GM12878 (cell line): ENCODE measurements around the gene CHD5. TPM values are rescaled to one million over a fixed set of nuclear protein-coding genes. Genes with fewer than 3 reads are reported as not detected.

Experiments
- BHLHE40 ChIP-seq, 2 experiments: fragments of 450-650 bp in 1 of 2; IDR thresholded peaks; 2 replicates each; pipeline ENCODE4 v1.6.1; 2011 to 2017; ENCODE audit warnings: low read depth in 2 of 2, borderline replicate concordance in 1 of 2, improper control_type of control experiment in 1 of 2, low read length in 1 of 2, mild to moderate bottlenecking in 1 of 2
- CBX5 ChIP-seq: sonication (generic); IDR thresholded peaks from 2 replicates; pipeline ENCODE4 v1.6.1; 2016; ENCODE audit warnings: low read depth, moderate library complexity, mild to moderate bottlenecking, inconsistent platforms
- EGR1 ChIP-seq, 2 experiments: IDR thresholded peaks; 1 replicate in 1 of 2; 2 replicates in 1 of 2; pipeline ENCODE4 v1.6.1; 2011 to 2012; ENCODE audit warnings: low read depth in 2 of 2, low read length in 2 of 2, borderline replicate concordance in 1 of 2, mild to moderate bottlenecking in 1 of 2, moderate library complexity in 1 of 2
- IKZF1 ChIP-seq: fragments of 450-650 bp; conservative IDR thresholded peaks from 2 replicates; pipeline ENCODE4 v1.6.1; 2017; ENCODE audit warnings: antibody characterized with exemption, mild to moderate bottlenecking
- NFYA ChIP-seq: IDR thresholded peaks from 2 replicates; pipeline ENCODE4 v1.6.1; 2011; ENCODE audit warnings: low read depth, mild to moderate bottlenecking, low read length, improper control_type of control experiment, borderline replicate concordance
- RCOR1 ChIP-seq: conservative IDR thresholded peaks from 2 replicates; pipeline ENCODE4 v1.6.1; 2012; ENCODE audit warnings: low read depth, low read length, improper control_type of control experiment
- SREBF1 ChIP-seq: IDR thresholded peaks from 2 replicates; pipeline ENCODE4 v1.6.1; 2012; ENCODE audit warnings: mild to moderate bottlenecking, low read length
- SREBF2 ChIP-seq: IDR thresholded peaks from 2 replicates; pipeline ENCODE4 v1.6.1; 2012; ENCODE audit warnings: mild to moderate bottlenecking, low read length
- polyA plus RNA-seq, 11 experiments: library from polyadenylated mRNA; depleted of rRNA in 4 of 11; unstranded in 6 of 11; stranded (reverse) in 5 of 11; fragments of >200 nt; fragmentation: Nextera tagmentation in 4 of 11; fragmentation: Illumina TruSeq in 1 of 11; extraction: Ambion mirVana in 4 of 11; extraction: Trizol in 1 of 11; gene quantifications; 1 replicate in 1 of 11; 2 replicates in 10 of 11; pipeline versions ENCODE4 v1.2.1 to v1.2.3, GENCODE V29; 2011 to 2016; ENCODE audit warnings: inconsistent platforms in 2 of 11, missing spikeins in 2 of 11, low read depth in 1 of 11
- total RNA-seq, 4 experiments: library from RNA; depleted of rRNA in 3 of 4; stranded (reverse); fragments of >200 nt in 3 of 4; fragmentation: Illumina TruSeq in 1 of 4; extraction: Trizol in 1 of 4; gene quantifications; 2 replicates each; pipeline versions ENCODE4 v1.2.1 to v1.2.3, GENCODE V29; 2013 to 2021
- TF ChIP-seq, protein P1 (sequence below): fragments of 450-650 bp; IDR thresholded peaks from 2 replicates; pipeline ENCODE4 v1.6.1; 2016; ENCODE audit warnings: mild to moderate bottlenecking
- TF ChIP-seq, protein P2 (sequence below): fragments of 150-350 bp; IDR thresholded peaks from 2 replicates; pipeline ENCODE4 v1.6.1; 2014; ENCODE audit warnings: mild to moderate bottlenecking, low read depth, low read length
- TF ChIP-seq, protein P3 (sequence below): fragments of 450-650 bp; IDR thresholded peaks from 2 replicates; pipeline ENCODE4 v1.6.1; 2018; ENCODE audit warnings: borderline replicate concordance, mild to moderate bottlenecking; ENCODE audit not compliant: partially characterized antibody

The CHD5 gene
- total and polyA plus RNA-seq, 10 of the 15 experiments (the other 5 are each of a cell fraction or from before 2014, with no cell fraction given) = 0.03 to 0.49 (median 0.13) TPM; not detected in 3

DNA sequence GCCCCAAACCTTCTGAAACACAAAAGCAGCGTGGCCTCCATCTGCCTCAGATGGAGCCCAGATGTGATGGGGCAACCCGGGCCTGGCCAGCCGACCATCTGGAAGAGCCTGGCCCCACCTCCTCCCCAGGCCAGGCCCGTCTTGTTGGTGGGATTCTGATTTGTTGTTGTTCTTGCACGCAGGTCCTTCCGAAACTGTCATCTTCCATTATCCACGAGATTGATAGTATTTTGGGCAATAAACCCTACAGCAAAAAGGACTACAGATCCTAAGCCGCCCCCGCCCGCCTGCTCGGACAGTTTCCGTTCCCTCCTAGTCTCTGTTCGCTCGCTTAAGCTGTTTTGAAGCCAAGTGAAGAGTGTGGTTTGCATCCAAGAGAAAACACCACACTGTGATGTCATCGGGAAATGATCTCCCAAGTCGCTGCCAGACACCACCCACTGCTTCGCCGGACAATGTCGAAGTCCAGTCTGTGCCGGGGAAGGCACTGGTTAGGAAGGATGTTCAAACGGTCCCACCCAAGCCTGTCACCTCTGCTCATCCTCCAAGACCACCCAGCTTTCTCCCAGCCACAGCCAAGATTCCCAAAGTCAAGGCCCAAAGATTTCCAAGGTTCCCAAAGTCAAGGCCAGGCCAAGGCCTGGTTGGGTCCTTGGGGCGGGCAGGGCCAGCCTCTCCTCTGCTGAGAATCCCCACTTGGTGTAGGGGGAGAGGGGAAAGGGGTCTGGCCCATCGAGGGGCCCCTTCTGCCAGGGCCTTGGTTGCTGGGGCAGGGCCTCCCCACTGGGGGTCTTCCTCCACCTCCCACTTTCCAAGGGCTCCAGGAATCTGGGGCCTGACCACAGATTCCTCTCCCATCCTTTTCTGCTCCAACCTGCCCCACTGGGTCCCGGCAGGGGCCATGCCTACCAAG lies 81.6 kb downstream of the CHD5 start (continued):
- TF ChIP-seq NFYA = no peak
- TF ChIP-seq, protein P1, sequence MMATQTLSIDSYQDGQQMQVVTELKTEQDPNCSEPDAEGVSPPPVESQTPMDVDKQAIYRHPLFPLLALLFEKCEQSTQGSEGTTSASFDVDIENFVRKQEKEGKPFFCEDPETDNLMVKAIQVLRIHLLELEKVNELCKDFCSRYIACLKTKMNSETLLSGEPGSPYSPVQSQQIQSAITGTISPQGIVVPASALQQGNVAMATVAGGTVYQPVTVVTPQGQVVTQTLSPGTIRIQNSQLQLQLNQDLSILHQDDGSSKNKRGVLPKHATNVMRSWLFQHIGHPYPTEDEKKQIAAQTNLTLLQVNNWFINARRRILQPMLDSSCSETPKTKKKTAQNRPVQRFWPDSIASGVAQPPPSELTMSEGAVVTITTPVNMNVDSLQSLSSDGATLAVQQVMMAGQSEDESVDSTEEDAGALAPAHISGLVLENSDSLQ = no peak
- TF ChIP-seq CBX5 = no peak
- TF ChIP-seq EGR1 (IDR thresholded peaks at IDR 0.05; ENCODE audit: borderline replicate concordance in 1 of 2, low read depth in 2 of 2, low read length in 2 of 2) = no peak
- TF ChIP-seq, protein P2, sequence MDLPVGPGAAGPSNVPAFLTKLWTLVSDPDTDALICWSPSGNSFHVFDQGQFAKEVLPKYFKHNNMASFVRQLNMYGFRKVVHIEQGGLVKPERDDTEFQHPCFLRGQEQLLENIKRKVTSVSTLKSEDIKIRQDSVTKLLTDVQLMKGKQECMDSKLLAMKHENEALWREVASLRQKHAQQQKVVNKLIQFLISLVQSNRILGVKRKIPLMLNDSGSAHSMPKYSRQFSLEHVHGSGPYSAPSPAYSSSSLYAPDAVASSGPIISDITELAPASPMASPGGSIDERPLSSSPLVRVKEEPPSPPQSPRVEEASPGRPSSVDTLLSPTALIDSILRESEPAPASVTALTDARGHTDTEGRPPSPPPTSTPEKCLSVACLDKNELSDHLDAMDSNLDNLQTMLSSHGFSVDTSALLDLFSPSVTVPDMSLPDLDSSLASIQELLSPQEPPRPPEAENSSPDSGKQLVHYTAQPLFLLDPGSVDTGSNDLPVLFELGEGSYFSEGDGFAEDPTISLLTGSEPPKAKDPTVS = no peak
- no peak for TF ChIP-seq SREBF1
- TF ChIP-seq, protein P3, sequence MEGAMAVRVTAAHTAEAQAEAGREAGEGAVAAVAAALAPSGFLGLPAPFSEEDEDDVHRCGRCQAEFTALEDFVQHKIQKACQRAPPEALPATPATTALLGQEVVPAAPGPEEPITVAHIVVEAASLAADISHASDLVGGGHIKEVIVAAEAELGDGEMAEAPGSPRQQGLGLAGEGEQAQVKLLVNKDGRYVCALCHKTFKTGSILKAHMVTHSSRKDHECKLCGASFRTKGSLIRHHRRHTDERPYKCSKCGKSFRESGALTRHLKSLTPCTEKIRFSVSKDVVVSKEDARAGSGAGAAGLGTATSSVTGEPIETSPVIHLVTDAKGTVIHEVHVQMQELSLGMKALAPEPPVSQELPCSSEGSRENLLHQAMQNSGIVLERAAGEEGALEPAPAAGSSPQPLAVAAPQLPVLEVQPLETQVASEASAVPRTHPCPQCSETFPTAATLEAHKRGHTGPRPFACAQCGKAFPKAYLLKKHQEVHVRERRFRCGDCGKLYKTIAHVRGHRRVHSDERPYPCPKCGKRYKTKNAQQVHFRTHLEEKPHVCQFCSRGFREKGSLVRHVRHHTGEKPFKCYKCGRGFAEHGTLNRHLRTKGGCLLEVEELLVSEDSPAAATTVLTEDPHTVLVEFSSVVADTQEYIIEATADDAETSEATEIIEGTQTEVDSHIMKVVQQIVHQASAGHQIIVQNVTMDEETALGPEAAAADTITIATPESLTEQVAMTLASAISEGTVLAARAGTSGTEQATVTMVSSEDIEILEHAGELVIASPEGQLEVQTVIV = no peak
- TF ChIP-seq RCOR1 = no peak
- TF ChIP-seq BHLHE40 (IDR thresholded peaks at IDR 0.05; ENCODE audit: borderline replicate concordance in 1 of 2, low read depth in 2 of 2, low read length in 1 of 2) = no peak
- no peak for TF ChIP-seq IKZF1
- no peak for TF ChIP-seq SREBF2
